C4-2B (cell line): ENCODE data around the gene PTP4A2.

Source experiments
- CTCF ChIP-seq: fragments of 450-650 bp; conservative IDR thresholded peaks from 2 replicates; pipeline ENCODE4 v1.5.1; 2017; ENCODE audit warnings: mild to moderate bottlenecking
- ZFX ChIP-seq: fragments of 450-650 bp; IDR thresholded peaks from 2 replicates; pipeline ENCODE4 v1.6.1; 2017

GRCh38 chr1:31868862-31869261 lies 69.3 kb downstream of the PTP4A2 start:
- TF ChIP-seq CTCF: no peak
- no peak for TF ChIP-seq ZFX
